ENCODE measurements around the gene ABCC1. TPM values are rescaled to one million over a fixed set of nuclear protein-coding genes. Genes with fewer than 3 reads are reported as not detected.
A peak's percentile ranks its signal among the peaks of the same experiment; 100 is the strongest.

ABCC1 gene
- polyA plus RNA-seq, 3 donors = 1.4 to 23.6 (median 3.0) TPM

- Histone ChIP-seq H3K4me1 (ENCODE audit: control insufficient read depth in 1 of 2, insufficient read depth in 2 of 2, low read length in 2 of 2) (no peaks in the 10 kb centered on the region), H3K27me3 (ENCODE audit: control insufficient read depth in 2 of 2, insufficient read depth in 2 of 2, low read length in 2 of 2) (no peaks in the 10 kb centered on the region), H4K20me1 (ENCODE audit: insufficient read depth, low read length) (peaks cover 24% of the 10 kb centered on the region), H2AFZ (ENCODE audit: insufficient read depth, low read depth, low read length, poor library complexity, severe bottlenecking) (no peak overlapping the region), H3K27ac (ENCODE audit: low read depth in 1 of 2, low read length in 2 of 2) (no peak overlapping the region), H3K36me3 (replicated peaks in 1 of 2; ENCODE audit: control insufficient read depth in 1 of 2, insufficient read depth in 2 of 2, low read length in 2 of 2) (peaks cover 56 to 96% of the 10 kb centered on the region in 2 donors), H3K4me2 (replicated peaks; ENCODE audit: extremely low read depth, low read length, poor library complexity, severe bottlenecking) (no peak overlapping the region), H3K9ac (ENCODE audit: insufficient read depth, low read length, poor library complexity, severe bottlenecking) (no peak overlapping the region), H3K9me3 (replicated peaks in 1 of 2; ENCODE audit: control insufficient read depth in 1 of 2, insufficient read depth in 1 of 2, low read length in 2 of 2) (peaks cover 10% of the 10 kb centered on the region in 2 donors), H3K4me3 (replicated peaks in 1 of 3; ENCODE audit: low read depth in 2 of 3, low read length in 3 of 3) (no peak overlapping the region), H3K79me2 (ENCODE audit: insufficient read depth, low read length) (no peaks in the 10 kb centered on the region)
- 100% methylated on average over 2 of the region's 3 CpGs for WGBS (ENCODE audit: insufficient coverage)
- peaks cover 7% of the 10 kb centered on the region for H3K4me1 Mint-ChIP-seq
- peaks cover 8 to 18% (median 12%) of the 10 kb centered on the region in 7 donors for H3K9me3 Mint-ChIP-seq
- TF ChIP-seq CTCF (IDR thresholded peaks at IDR 0.05) = no peak
- intact Hi-C loops (cut with micrococcal nuclease) = loop anchor here (5.0 kb wide), 4 partner anchors 63 to 363 kb away; no protein-coding TSS in a partner anchor
- H3K4me3 Mint-ChIP-seq = no peak overlapping the region
- peak overlapping the region in 2 of 7 donors; percentile 16 to 64 for H3K27ac Mint-ChIP-seq
- no peak for DNase-seq
- H3K36me3 Mint-ChIP-seq = peaks cover 72 to 89% of the 10 kb centered on the region in 2 donors
- H3K27me3 Mint-ChIP-seq (ENCODE audit: low read depth in 3 of 3) = no peaks in the 10 kb centered on the region
Measured at GRCh38 chr16:16124974-16125373, 175.6 kb downstream of the ABCC1 start.

GRCh38 chr16:16126896-16127295, 177.5 kb downstream of the ABCC1 start:
- no peak for DNase-seq
- Histone ChIP-seq H3K9me3 (replicated peaks in 1 of 2; ENCODE audit: control insufficient read depth in 1 of 2, insufficient read depth in 1 of 2, low read length in 2 of 2) (peaks cover 10% of the 10 kb centered on the region in 2 donors), H3K79me2 (ENCODE audit: insufficient read depth, low read length) (no peaks in the 10 kb centered on the region), H3K27me3 (ENCODE audit: control insufficient read depth in 2 of 2, insufficient read depth in 2 of 2, low read length in 2 of 2) (no peaks in the 10 kb centered on the region), H4K20me1 (ENCODE audit: insufficient read depth, low read length) (peaks cover 11% of the 10 kb centered on the region), H3K4me2 (replicated peaks; ENCODE audit: extremely low read depth, low read length, poor library complexity, severe bottlenecking) (no peak overlapping the region), H2AFZ (ENCODE audit: insufficient read depth, low read depth, low read length, poor library complexity, severe bottlenecking) (no peak overlapping the region), H3K4me1 (ENCODE audit: control insufficient read depth in 1 of 2, insufficient read depth in 2 of 2, low read length in 2 of 2) (no peaks in the 10 kb centered on the region), H3K27ac (ENCODE audit: low read depth in 1 of 2, low read length in 2 of 2) (no peak overlapping the region), H3K9ac (ENCODE audit: insufficient read depth, low read length, poor library complexity, severe bottlenecking) (no peak overlapping the region), H3K4me3 (replicated peaks in 1 of 3; ENCODE audit: low read depth in 2 of 3, low read length in 3 of 3) (no peak overlapping the region), H3K36me3 (replicated peaks in 1 of 2; ENCODE audit: control insufficient read depth in 1 of 2, insufficient read depth in 2 of 2, low read length in 2 of 2) (peaks cover 57 to 96% of the 10 kb centered on the region in 2 donors)
- Mint-ChIP-seq H3K27me3 (ENCODE audit: low read depth in 3 of 3) (no peaks in the 10 kb centered on the region), H3K4me1 (no peaks in the 10 kb centered on the region), H3K36me3 (peaks cover 69 to 92% of the 10 kb centered on the region in 2 donors), H3K4me3 (no peak overlapping the region), H3K9me3 (peaks cover 8 to 18% (median 12%) of the 10 kb centered on the region in 7 donors), H3K27ac (peak overlapping the region in 4 of 7 donors; percentile 15 to 69 (median 61))
- intact Hi-C loops (cut with micrococcal nuclease) = loop anchor here (5.0 kb wide), 4 partner anchors 65 to 365 kb away; no protein-coding TSS in a partner anchor
- 72% methylated on average over 6 of the region's 10 CpGs for WGBS (ENCODE audit: insufficient coverage)
- TF ChIP-seq CTCF (IDR thresholded peaks at IDR 0.05) = no peak
